Stimulated activated CD4-positive, alpha-beta T cell treated with anti-CD3 and anti-CD28 coated beads, Interleukin-4, amount 100 ng/mL, for 4 hours (primary cell): ENCODE results near the gene PSMB7.

Source experiments
- DNase-seq, 2 experiments: peaks; one replicate each; pipeline ENCODE4 v3.0.0-alpha.2; 2020

The PSMB7 gene

GRCh38 chr9:124377551-124378406 lies 37.5 kb downstream of the PSMB7 start:
- no peak for DNase-seq

GRCh38 chr9:124376329-124376728 lies 38.9 kb downstream of the PSMB7 start:
- DNase-seq: no peak

- DNase-seq: no peak
These were observed 39.5 kb downstream of the PSMB7 start for GRCh38 chr9:124375726-124376125.

- no peak for DNase-seq
These were observed 41.4 kb downstream of the PSMB7 start for GRCh38 chr9:124373851-124374250.

- no peak for DNase-seq
These were observed 41.9 kb downstream of the PSMB7 start for GRCh38 chr9:124373386-124373785.

- no peak for DNase-seq
These were observed 43.2 kb downstream of the PSMB7 start for GRCh38 chr9:124372038-124372437.

GRCh38 chr9:124370896-124371582 lies 44.2 kb downstream of the PSMB7 start:
- no peak for DNase-seq

- no peak for DNase-seq
These were observed 45.9 kb downstream of the PSMB7 start for GRCh38 chr9:124369231-124369797.

- no peak for DNase-seq
These were observed 46.5 kb downstream of the PSMB7 start for GRCh38 chr9:124368692-124369091.

GRCh38 chr9:124366476-124367220 lies 48.6 kb downstream of the PSMB7 start:
- DNase-seq: no peak

- DNase-seq: no peak
These were observed 50.2 kb downstream of the PSMB7 start for GRCh38 chr9:124365036-124365435.

GRCh38 chr9:124364141-124364540 lies 51.1 kb downstream of the PSMB7 start:
- DNase-seq: no peak

- no peak for DNase-seq
These were observed 51.7 kb downstream of the PSMB7 start for GRCh38 chr9:124363326-124364096.

- no peak for DNase-seq
These were observed 54.1 kb downstream of the PSMB7 start for GRCh38 chr9:124361128-124361527.

- no peak for DNase-seq
These were observed 55.2 kb downstream of the PSMB7 start for GRCh38 chr9:124359855-124360678.

GRCh38 chr9:124359426-124359825 lies 55.8 kb downstream of the PSMB7 start:
- no peak for DNase-seq

GRCh38 chr9:124358631-124359030 lies 56.6 kb downstream of the PSMB7 start:
- DNase-seq: no peak

GRCh38 chr9:124357721-124358361 lies 57.4 kb downstream of the PSMB7 start:
- no peak for DNase-seq

GRCh38 chr9:124356745-124357390 lies 58.4 kb downstream of the PSMB7 start:
- no peak for DNase-seq
